HG03521 (cell line): ENCODE data around the gene RNU6-9.

Experiments
- ATAC-seq: cut with Tn5 transposase; IDR thresholded peaks from one replicate; pipeline ENCODE4 v1.9.1; 2021; ENCODE audit warnings: mild to moderate bottlenecking, moderate library complexity; ENCODE audit not compliant: unreplicated experiment

RNU6-9 gene

GRCh38 chr19:916645-917322, 23.5 kb downstream of the RNU6-9 start:
- no peak for ATAC-seq

- ATAC-seq, result no peak
Measured at GRCh38 chr19:917323-918151, 24.3 kb downstream of the RNU6-9 start, which contains the start of gene KISS1R. Gene KISS1R, plus strand, starts transcription at chr19:917333. Its CDS starts 170 bp downstream, at chr19:917503.

- ATAC-seq, result no peak
Measured at GRCh38 chr19:918152-918437, 24.8 kb downstream of the RNU6-9 start.

- ATAC-seq, result no peak
Measured at GRCh38 chr19:918481-919198, 25.4 kb downstream of the RNU6-9 start.

GRCh38 chr19:919199-920050, 26.1 kb downstream of the RNU6-9 start:
- no peak for ATAC-seq

- ATAC-seq, result no peak
Measured at GRCh38 chr19:920051-920864, 27.0 kb downstream of the RNU6-9 start.

- no peak for ATAC-seq
Measured at GRCh38 chr19:924553-925086, 31.3 kb downstream of the RNU6-9 start.

- ATAC-seq, result no peak
Measured at GRCh38 chr19:925087-925525, 31.8 kb downstream of the RNU6-9 start.

GRCh38 chr19:925526-926322, 32.4 kb downstream of the RNU6-9 start, which contains the start of gene ARID3A:
Gene ARID3A, plus strand, starts transcription at chr19:926035. Its CDS starts 3,494 bp downstream, at chr19:929529.
- peak; percentile 57 for ATAC-seq

GRCh38 chr19:926323-926588, 33.0 kb downstream of the RNU6-9 start:
- no peak for ATAC-seq

- ATAC-seq, result no peak
Measured at GRCh38 chr19:926589-927350, 33.5 kb downstream of the RNU6-9 start.

- no peak for ATAC-seq
Measured at GRCh38 chr19:927351-927779, 34.1 kb downstream of the RNU6-9 start.

GRCh38 chr19:927780-928401, 34.6 kb downstream of the RNU6-9 start:
- no peak for ATAC-seq

- ATAC-seq, result no peak
Measured at GRCh38 chr19:928471-929202, 35.4 kb downstream of the RNU6-9 start.

GRCh38 chr19:929203-929890, 36.1 kb downstream of the RNU6-9 start:
- no peak for ATAC-seq

GRCh38 chr19:929891-930258, 36.6 kb downstream of the RNU6-9 start:
- ATAC-seq, result no peak
